GM18870 (cell line): Measurements from ENCODE around the gene KIF14.
A peak's percentile ranks its signal among the peaks of the same experiment; 100 is the strongest.
"Not testable (repeated sequence)": the region's sequence is repeated elsewhere in the genome, so short reads cannot be mapped to it uniquely, and the experiment has no call there.

Experiments used
- ATAC-seq: cut with Tn5 transposase; IDR thresholded peaks from one replicate; pipeline ENCODE4 v1.9.1; 2021; ENCODE audit warnings: moderate library complexity; ENCODE audit not compliant: unreplicated experiment

KIF14 gene

GRCh38 chr1:200634261-200635122, 13.9 kb upstream of the KIF14 start:
- ATAC-seq: no peak

GRCh38 chr1:200631375-200631774, 10.8 kb upstream of the KIF14 start:
- no peak for ATAC-seq

GRCh38 chr1:200630515-200630899, 10.0 kb upstream of the KIF14 start:
- not testable (repeated sequence) for ATAC-seq

GRCh38 chr1:200629876-200630514, 9.4 kb upstream of the KIF14 start:
- ATAC-seq: no peak

- ATAC-seq: peak; percentile 72
Measured at GRCh38 chr1:200628223-200628881, 7.8 kb upstream of the KIF14 start.

- ATAC-seq: no peak
Measured at GRCh38 chr1:200627575-200628222, 7.1 kb upstream of the KIF14 start.

- ATAC-seq: no peak
Measured at GRCh38 chr1:200626853-200627534, 6.4 kb upstream of the KIF14 start.

GRCh38 chr1:200625381-200625824, 4.9 kb upstream of the KIF14 start:
- ATAC-seq: peak; percentile 32

GRCh38 chr1:200624679-200625335, 4.3 kb upstream of the KIF14 start:
- ATAC-seq: no peak

GRCh38 chr1:200619894-200620272, 668 bp downstream of the KIF14 start:
- no peak for ATAC-seq

- ATAC-seq: no peak
Measured at GRCh38 chr1:200610846-200611245, 9.7 kb downstream of the KIF14 start.

GRCh38 chr1:200602632-200603031, 17.9 kb downstream of the KIF14 start:
- ATAC-seq: no peak

GRCh38 chr1:200590001-200590400, 30.6 kb downstream of the KIF14 start:
- ATAC-seq: no peak

GRCh38 chr1:200588698-200589097, 31.9 kb downstream of the KIF14 start:
- ATAC-seq: no peak

GRCh38 chr1:200564319-200564718, 56.2 kb downstream of the KIF14 start:
- ATAC-seq: no peak

- peak; percentile 14 for ATAC-seq
Measured at GRCh38 chr1:200561856-200562214, 58.7 kb downstream of the KIF14 start.

GRCh38 chr1:200558866-200559459, 61.6 kb downstream of the KIF14 start:
- no peak for ATAC-seq

- no peak for ATAC-seq
Measured at GRCh38 chr1:200556002-200556401, 64.5 kb downstream of the KIF14 start.

- not testable (repeated sequence) for ATAC-seq
Measured at GRCh38 chr1:200552737-200553136, 67.8 kb downstream of the KIF14 start.

- no peak for ATAC-seq
Measured at GRCh38 chr1:200550367-200550766, 70.2 kb downstream of the KIF14 start.
